GM18502 (cell line): ENCODE measurements around the gene DCC.

Source experiments
- ATAC-seq: cut with Tn5 transposase; IDR thresholded peaks from one replicate; pipeline ENCODE4 v1.9.1; 2021; ENCODE audit warnings: mild to moderate bottlenecking; ENCODE audit not compliant: unreplicated experiment, poor library complexity

DCC gene

DNA sequence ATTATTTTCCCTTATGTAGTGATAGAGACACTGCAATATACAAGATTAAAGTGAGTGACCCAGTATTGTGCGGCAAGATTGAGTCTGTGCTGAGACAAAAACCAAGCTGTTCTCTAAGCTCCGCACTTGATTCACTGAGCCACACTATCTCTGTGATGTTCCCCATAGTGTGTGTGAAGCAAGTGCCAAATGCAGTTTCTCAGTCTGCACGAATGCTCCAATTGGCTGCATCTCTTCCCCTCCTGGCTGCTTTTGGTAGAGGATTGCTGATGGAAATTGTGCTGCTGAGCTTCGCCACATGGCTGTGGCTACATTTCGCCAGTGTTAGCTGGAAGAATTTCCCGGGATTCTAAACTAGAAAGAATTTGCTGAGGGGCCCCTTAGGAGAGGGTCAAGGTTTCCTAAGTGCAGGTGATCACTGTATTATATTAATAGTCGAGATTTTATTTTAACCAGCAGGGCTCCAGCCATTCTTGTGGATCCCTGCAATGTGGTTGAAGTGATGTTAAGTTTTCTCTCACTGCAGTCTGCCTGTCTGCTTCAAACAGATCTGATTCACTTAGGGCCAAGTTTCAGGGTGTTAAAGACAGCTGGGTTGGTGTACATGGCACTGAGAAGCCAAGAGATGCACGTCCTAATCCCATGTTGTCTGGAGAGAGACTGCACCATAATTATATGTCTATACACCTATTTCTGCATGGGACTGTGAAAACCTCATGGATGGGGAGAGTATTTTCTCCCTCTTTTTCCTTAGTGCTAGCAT, 317.2 kb downstream of the DCC start:
- ATAC-seq, result no peak

GRCh38 chr18:52667463-52668065, 327.6 kb downstream of the DCC start:
- no peak for ATAC-seq

DNA sequence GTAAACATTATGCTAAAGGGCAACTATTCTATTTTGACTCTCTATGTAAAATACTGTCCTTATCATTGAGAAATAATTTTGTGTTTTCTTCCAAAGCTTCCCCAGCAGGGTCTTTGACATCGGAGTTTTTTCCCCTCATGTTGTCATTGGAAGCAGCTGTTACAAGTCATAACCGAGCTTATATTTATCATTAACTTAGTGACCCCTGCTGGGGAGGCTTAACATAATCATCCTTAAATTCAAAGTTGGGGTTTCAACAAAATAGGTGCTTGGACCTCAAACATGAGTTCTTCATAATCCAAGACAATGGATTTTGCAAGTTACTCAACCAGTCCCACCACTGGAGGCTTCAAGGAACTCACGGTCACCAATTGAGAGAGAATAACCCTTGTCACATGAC, 330.9 kb downstream of the DCC start:
- ATAC-seq, result no peak

DNA sequence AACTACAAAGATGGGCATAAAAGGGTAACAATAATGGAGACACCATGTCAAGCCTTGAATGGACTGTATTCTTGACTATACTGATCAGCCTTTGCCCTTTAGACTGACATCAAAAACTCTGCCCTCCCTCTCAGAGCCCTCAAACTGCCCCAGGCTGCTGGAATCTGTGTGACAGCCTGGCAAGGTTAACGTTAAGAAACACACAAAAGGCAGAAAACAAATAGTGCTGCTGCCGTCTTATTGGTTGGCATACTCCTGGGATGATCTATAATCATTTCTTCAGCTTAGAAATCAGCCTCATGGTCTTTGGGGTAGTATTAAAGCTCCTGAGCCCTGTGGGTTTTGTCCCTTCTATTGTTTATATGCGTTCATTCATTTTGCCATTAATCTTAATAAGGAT, 338.0 kb downstream of the DCC start:
- ATAC-seq, result no peak

DNA sequence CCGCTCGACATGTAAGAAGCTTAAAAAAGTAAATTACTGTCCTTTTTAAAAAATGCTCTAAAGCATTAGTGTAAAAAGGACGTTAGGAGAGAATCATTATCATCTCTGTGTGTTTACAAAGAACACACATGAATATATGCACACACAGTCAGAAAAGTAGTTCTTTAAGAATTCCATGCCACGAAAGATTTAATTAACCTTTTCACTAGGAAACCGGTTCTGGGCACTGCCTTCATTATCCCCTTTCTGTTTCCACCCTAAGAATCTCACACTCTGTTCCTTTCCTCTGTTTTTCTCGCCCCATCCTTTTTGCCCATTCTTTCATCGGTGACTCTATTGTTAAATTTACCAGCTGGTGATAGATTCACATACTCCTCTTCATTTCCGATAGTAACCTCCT, 338.6 kb downstream of the DCC start:
- ATAC-seq, result no peak

- ATAC-seq, result no peak
Observed at GRCh38 chr18:52679354-52679753, 339.4 kb downstream of the DCC start.

GRCh38 chr18:52682260-52682659, 342.3 kb downstream of the DCC start:
- ATAC-seq, result no peak

GRCh38 chr18:52685316-52685715, 345.3 kb downstream of the DCC start:
- ATAC-seq, result no peak

GRCh38 chr18:52691841-52692240, 351.8 kb downstream of the DCC start:
- no peak for ATAC-seq

- no peak for ATAC-seq
Observed at GRCh38 chr18:52694804-52695203, 354.8 kb downstream of the DCC start.

DNA sequence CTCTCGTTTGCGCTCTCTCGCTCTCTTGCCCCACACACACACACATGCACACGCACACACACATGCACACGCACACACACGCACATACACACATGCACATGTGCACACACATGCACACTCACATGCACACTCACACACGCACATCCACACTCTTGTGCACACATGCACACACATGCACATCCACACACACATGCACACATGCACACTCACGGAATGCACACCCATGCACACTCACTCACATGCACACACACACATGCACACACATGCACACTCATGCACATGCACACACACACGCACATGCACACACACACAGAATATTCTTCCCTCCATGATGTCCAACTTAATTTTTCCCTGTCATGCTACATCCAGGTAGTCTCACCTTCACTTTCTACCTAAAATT, 360.1 kb downstream of the DCC start:
- no peak for ATAC-seq

GRCh38 chr18:52700816-52701215, 360.8 kb downstream of the DCC start:
- no peak for ATAC-seq

- no peak for ATAC-seq
Observed at GRCh38 chr18:52701219-52701935, 361.4 kb downstream of the DCC start.

GRCh38 chr18:52715421-52715820, 375.4 kb downstream of the DCC start:
- ATAC-seq, result no peak

DNA sequence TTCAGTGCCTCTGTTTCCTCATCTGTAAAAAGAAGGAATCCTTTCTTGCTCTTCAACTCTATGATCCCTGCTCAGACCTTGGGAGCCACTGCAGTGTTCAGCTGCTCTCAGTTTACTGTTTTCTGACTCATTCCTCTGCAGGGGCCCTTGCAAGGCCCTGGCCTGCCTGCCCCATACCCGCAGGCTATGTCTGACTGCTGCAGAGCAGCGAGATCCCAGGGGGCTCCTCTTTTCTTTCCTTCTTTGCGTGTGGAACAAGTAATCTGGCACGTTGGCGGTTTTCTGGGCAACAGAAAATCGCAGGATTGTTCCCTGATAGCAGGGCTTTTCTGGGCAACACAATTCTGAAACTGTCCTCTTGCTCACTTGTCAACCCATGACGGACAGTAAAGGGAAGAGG, 376.0 kb downstream of the DCC start:
- ATAC-seq, result no peak

DNA sequence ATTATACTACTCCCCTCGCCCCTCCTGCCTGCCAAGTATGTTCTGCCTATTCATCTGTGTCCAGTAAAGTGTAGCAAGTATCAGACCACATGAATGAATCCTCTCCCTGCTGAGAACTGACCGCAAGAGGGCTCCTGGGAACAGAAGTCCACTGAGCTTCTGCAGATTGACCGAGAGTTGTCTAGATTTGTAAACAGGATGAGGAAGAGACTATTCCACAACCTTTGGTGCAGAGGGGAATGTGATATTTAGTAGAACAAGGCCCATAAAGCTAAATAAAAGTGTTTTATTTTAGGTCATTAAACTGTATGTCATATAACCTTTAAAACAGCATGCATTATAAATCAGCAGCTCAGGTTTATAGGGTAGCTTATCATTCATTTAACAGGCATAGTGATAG, 377.0 kb downstream of the DCC start:
- no peak for ATAC-seq

DNA sequence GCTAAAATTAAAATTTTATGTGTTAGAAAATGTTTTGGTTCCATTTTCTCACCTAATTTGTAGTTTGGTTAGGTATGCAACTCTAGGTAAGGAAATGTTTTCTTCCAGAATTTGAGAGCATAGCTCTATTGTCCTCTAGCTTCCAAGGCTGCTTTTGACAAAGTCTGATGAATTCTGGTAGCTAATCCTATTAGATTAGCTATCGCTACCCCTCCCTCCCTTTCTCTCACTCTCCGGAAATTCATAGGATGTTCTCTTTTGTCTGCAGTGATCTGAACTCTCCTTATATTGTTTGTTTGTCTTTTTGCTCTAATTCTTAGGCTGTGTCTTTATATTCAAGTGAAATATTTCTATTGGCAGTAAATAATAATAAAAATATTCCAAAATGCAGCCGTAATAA, 382.9 kb downstream of the DCC start:
- ATAC-seq, result no peak

DNA sequence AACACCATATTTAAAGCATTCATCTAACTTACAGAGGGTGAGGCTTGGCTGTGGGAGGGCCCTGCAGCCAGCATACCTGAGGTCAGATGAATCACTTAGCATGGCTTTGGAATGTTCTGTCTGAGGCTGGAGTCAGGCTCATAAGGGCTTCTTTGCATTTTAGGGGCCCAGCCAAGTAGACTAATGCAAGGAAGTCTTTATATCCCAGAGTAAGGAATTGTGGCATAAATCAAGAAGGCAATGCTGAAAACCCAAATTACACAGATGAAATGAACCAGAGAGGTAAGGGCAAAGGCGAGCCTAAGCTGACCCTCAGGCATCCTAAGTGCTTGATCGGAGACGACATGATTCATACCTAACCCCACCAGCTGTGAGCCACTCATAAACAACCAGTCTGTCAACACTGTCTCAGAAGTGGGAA, 383.6 kb downstream of the DCC start:
- no peak for ATAC-seq

GRCh38 chr18:52730972-52731619, 391.1 kb downstream of the DCC start:
- no peak for ATAC-seq

DNA sequence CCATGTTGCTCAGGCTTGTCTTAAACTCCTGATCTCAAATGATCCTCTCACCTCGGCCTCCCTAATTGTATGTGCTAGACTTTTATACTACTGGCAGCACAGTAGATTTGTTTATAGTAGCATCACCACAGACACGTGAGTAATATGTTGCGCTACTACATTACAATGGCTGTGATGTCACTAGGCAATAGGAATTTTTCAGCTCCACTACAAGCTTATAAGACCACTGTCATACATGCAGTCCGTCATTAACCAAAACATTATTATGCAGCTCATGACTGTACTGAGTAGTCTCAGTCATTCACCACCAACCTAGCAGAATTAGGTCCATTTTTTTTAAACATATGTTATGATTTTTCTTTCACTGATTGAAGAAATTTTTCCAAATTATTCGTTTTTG, 398.9 kb downstream of the DCC start:
- no peak for ATAC-seq

DNA sequence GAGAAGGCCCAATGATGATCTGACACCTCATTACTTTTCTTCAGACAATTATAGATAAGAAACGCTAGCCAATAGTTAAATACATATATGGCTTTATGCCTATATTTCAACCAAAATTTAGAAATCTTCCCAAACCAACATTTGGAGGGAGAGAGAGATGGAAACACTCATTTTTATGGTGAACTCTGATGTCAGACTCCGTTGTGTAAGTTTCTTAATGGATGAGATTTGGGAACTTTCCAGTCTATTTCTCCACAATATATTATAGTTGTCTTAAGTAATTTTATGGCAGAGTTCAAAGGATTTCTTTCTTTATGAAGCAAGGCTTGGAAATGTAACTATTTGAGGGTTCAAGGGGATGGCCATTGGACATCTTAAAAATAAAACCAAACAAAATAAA, 407.0 kb downstream of the DCC start:
- no peak for ATAC-seq
